HG03378 (cell line): ENCODE measurements around the gene LDLRAP1.
A peak's percentile ranks its signal among the peaks of the same experiment; 100 is the strongest.

Source experiments
- ATAC-seq: cut with Tn5 transposase; IDR thresholded peaks from one replicate; pipeline ENCODE4 v1.9.1; 2021; ENCODE audit warnings: mild to moderate bottlenecking, moderate library complexity; ENCODE audit not compliant: unreplicated experiment

Gene LDLRAP1

DNA sequence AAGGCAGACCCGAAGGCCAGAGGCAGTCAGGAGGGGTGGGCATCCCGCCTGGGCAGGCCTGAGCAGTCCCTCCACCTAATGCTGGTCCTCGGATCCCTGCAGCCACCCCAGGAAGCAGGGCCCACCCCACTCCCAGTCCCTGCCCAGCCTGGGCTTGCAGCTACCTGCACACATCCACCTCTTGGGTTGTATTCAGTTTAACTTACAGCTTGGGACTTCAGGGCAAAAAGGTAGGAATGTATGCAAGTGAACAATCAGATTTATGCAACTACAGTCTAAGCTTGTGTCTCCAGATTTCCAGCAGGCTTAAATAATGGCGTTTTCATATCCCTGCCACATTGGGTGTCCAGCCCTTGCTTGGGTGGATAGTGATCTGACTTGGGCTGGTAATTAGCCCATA, 17.4 kb downstream of the LDLRAP1 start:
- no peak for ATAC-seq

DNA sequence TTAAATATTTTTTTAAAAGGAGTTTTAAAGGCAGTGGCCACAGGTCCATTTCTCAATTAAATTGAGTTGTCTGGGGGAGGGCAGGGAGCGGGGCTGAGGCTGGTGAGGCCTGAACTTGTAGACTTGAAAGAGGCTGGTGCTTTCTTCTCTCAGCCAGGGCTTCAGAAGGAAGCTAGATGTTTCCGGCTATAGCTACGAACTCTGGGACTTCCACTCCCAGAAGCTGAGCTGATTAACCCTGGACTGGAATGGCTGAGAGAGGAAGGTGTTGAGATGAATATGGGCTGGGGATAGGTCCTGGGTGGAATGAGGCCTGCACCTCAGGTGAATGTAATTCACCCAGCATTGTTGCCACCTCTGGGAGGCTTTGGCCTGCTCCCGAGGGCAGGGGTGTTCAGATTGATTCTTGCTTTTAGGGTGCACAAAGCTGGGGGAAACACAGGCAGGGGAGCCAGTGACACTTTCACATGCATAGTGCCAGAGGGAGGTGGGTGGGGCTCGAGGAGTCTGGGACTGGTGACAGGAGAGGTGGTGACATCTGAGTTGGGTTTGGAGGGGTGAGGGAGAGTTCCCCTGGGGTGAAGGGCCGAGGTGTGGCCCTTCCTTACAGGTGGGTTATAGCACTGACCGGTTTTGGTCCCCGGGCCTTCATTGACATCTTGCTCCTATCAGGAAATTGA, 18.2 kb downstream of the LDLRAP1 start:
- no peak for ATAC-seq

DNA sequence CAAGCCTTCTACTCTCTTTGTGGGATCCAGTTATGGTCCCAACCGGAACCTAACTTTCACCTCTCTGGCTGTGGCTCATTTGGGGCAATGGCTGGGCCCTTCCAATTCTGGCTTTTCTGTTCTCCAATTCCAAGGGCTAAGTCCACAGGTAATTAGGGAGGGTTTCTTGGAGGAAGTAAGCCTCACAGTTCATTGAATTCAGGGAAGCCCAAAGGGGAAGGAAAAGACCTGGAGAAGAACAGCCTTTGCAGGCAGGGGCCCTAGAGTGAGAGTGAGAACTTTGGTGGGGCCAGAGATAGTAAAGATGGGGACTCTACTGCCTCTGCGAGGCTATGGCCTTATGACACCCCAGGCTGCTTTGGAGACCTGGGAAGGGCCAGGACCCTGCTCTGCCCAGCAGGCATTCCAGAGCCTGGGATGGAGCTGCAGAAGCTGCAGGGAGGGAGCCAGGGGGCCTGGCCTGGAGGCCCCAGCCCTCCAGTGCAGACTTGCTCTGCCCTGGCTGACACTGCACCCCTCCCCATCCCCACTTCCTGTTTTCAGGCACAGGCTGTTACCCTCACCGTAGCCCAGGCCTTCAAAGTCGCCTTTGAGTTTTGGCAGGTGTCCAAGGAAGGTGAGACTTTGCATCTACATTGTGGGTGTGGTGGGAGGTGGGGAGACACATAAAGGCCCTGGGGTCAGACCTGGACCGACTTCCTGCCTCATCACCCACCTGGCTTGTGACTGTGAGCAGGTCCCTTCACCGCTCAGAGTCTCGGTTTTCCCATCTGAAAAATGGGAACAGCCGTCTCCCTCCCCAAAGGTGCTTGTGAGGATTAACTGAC, 18.9 kb downstream of the LDLRAP1 start:
- peak; percentile 53 for ATAC-seq

DNA sequence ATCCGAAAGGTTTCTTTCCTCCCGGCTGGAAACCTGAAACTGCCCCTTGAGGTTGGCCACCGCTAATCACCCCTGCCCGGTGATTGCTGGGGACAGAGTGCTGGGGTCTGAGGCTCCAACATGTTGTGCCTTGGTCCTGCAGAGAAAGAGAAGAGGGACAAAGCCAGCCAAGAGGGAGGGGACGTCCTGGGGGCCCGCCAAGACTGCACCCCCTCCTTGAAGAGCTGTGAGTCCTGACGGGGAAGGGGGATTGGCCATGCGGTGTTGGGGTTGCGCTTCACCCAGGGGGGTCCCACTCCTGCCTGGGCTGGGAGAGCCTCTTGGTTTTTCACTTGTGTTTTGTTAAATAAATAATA, 19.5 kb downstream of the LDLRAP1 start:
- no peak for ATAC-seq

DNA sequence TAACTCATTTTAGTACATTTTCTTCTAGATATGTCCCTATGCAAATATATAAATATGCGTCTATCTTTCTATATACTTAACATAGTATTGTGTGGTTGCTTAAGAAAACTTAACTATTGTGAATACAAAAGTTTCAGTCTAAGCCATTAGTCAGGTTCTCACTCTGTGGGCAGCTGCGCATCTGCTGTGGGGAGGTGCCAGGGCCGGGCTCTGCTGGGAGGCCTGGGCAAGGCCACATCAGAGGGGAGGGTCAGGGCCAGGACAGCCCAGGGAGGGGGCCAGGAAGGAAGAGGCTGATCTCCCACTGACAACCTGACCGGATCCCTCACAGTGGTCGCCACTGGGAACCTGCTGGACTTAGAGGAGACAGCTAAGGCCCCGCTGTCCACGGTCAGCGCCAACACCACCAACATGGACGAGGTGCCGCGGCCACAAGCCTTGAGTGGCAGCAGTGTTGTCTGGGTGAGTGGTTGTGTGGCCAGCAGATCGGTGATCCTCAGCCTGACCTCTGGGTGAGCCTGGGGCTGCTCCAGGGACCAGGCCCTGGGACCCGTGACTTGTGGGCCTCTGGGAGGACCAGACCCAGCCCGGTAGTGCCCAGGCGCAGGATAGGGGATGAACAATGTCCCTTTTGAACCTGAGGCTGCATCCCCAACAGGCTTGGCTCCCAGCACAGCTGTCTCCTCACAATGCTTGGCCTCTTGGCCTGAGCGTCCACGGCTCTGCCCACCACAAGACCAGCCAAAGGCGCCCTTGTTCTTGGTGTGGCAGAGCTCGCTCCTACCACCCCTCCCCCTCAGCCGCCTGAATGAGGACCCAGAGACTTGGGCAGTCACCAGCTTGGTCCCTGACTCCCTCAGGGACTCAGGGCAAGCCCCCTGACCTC, 20.2 kb downstream of the LDLRAP1 start:
- no peak for ATAC-seq

DNA sequence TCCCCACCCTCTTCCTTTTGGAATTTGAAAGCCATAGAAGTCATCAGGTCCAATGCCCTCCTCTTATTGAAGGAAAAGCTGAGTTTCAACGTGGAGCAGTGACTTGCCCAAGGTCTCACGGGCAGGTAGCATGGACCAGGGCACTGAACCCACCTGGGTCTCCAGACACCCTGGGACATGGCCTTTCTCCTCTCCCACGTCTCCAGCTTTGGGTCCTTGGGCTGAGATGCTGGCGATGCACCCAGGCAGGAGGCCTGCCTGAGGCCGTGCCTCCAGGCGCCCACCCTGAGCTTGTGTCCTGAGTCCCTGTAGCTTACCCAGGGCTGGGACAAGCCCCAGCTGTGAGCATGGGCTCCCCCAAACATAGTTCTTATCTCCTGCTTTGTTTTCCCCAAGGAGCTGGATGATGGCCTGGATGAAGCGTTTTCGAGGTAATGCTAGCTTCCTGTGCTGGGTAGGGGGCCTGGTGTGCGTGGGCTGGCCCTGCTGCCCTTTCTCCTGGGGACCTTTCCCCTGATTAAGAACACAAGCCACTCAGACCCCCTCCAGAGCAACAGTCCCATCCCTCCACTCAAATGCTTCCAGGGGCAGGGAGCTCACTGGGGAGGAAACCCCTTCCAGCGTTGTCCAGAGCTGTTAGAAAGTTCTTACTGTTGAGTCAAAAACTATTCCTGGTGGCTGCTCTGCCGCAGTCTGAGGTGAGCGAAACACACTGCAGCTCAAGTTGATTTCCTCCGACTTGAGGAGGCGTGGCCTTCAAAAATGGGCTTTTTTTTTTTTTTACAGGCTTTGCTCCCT, 21.6 kb downstream of the LDLRAP1 start:
- no peak for ATAC-seq

DNA sequence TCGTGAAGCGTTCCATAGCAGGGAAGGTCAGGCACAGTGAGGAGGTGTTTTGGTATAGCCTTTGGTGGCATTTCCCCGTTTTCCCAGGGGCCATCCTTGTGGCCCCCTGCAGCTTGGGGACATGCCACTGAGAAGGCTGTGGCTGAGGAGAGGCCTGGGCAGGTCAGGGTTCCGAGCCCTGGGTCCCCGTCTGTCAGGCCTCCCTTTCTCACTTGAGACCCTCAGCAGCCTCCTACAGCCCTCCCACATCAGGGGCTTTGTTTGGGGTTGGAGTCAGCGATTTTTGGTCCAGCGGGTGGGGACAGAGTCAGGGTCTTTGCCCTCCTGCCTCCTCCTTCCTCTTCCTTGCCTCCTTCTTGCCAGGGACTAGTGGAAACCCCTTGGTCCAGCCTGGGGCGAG, 22.2 kb downstream of the LDLRAP1 start:
- no peak for ATAC-seq

DNA sequence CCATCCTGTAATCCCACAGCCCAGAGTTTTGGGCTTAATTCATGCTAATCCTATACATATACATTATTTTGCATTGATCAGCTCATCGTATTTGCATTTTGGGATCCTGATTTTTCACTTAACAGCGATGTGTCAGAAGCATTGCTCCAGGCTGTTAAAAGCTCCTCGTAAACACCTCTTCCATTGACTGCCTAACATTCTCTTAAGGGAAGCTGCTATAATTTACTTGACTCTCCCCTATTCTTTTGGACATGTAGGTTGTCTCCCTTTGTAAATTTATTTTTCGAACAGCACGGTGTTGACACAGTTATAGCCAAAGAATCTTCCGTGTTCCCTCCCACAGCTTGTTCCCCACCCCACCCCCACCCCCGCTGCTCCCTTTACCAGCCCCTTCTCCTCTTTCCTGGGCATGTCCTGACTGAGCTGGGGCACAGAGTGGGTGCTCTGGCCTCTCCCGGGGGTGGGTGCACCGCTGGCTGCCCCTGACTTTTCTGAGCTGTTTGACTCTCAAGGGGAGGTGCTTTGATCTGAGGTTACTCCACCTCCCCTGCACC, 22.8 kb downstream of the LDLRAP1 start:
- no peak for ATAC-seq

DNA sequence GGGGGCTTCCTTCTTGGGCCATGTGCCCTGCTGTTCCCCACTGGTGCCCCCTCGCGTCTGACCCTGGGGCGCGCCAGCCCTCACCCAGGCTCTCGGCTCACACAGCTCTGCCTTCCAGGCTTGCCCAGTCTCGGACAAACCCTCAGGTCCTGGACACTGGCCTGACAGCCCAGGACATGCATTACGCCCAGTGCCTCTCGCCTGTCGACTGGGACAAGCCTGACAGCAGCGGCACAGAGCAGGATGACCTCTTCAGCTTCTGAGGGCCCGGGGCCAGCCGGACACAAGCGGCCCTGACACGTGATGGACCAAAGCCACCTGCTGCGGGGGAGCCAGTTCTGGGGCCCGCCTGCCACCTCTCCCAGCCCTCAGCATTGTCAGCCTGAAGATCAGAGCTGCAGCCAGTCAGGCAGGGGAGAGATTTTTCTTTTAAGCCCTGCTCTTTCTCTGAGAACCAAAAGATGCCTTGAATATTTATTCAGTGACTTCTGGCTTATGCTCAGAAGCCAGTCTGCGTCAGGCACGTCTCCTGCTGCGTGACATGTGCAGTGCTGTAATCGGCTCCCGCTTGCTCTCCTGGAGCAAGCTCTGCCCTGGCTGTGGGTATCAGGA, 23.4 kb downstream of the LDLRAP1 start:
- no peak for ATAC-seq

DNA sequence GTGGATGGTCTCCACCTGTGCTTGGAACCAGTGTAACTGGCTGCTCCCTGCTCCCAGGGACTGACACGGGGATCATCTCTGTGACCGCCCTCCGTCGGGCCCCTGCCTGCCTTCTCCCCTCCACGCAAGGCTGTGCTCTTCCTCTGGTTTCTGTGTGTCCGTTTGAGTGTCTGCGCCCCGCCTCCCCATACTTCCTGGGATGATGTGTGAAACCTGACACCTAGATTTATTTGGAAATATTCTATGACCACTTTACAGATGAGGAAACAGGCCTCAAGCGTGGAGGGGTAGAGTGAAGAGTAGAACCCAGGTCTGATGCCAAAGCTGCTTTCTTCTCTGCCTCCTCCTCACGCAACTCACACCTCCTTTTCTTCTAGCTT, 24.3 kb downstream of the LDLRAP1 start:
- ATAC-seq = no peak

DNA sequence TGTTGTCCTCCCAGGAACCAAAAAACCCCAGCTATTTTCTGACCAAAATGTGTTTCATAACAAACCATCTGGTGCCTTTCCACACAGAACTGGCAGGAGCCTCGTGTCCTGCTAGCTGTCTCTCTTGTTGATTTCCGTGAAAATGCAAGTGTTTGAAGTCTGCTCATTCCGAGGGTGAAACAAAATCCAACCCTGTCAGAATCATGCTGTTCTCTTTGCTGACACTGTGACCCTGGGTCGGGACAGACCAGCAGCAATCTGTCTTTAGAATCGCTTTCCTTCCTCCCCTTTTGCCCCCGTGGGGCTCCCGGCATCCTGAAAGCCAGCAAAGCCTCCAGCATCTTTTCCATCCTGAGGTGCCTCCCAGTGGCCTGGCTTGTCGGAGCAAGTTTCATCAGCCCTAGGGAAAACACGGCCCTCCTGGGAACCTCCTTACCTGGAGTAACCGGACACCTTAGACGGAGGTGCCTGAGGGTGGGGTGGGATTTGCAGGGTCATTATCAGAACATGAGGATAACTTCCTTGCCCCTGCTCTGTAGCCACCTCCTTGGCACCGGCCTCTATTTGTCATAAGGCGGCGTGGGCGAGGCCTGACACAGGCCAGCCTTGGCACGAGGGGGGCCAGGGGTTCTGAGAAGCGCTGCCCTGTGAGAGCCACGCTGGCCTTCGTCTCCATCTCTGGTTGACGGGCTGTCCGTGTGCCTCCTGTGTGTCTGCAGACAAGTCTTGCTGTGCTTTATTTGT, 24.9 kb downstream of the LDLRAP1 start:
- ATAC-seq = no peak

DNA sequence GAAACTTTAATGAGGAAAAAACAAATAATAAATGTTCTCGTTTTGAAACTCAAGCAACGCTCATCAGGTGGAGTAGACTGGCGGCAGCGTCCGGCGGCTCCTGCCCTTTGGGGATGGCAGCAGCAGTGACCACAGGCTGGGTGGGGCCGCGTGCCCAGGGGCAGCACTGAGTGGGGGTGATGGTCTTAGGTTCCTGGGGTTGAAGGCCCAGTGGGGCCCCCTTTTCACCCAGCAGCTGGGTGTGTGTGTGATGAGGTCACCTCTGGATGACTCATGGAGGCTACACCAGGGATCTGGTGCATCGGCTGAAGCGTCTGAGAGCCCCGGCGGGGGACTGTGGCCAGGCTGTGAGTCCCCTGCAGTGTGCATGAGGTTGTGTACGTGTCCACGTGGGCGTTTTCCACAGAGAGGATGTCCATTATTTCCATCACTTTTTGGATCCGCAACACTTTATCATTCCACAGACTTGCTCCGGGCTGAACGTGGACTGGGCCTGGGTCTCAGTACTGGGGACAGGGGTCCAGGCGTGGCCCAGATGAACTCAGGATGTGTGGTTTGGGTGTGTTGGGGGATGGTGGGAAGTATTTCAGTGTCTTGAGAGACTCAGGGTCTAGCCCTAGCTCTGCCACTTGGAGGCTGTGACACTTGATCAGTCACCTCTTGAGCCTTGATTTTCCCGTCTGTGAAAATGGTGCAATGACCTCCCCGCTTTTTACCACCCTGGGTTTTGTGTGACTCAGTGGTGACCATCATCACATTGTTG, 25.6 kb downstream of the LDLRAP1 start:
- ATAC-seq = no peak

DNA sequence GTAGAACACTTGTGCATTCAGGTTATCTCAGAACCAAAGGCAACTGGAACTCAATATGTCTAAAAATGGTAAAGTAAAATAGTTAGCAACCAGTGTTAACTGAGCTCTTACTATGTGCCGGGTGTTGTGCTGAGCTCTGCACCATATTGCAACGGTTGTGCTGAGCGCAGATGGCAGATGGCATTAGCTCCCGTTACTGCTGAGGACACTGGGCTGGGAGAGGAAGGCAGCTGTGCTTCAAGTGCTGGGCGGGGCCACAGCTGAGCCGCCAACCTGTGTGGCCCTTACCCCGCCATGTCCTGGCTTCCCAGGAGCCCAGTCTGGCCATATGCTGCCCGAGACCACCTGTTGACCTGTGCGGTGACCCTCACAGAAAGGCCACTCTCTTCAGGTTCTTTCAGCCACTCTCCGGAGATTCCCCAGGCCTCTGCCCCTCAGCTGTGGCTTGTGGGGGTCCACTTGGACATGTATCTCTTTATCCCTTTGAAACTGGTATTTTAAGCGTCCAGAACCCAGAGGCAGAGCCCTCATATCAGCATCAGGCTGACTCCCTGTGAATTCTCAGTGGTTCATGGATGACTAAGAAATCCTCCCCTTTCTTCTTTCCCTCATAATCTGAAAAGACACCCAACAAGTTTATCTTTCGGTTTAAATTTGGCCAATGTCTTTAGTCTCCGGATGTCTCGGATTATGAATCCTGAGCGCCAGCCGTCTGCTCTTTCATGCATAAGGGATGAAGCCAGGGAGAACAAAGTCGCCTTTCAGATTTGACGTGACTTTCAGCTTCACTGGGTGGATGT, 26.4 kb downstream of the LDLRAP1 start:
- no peak for ATAC-seq

DNA sequence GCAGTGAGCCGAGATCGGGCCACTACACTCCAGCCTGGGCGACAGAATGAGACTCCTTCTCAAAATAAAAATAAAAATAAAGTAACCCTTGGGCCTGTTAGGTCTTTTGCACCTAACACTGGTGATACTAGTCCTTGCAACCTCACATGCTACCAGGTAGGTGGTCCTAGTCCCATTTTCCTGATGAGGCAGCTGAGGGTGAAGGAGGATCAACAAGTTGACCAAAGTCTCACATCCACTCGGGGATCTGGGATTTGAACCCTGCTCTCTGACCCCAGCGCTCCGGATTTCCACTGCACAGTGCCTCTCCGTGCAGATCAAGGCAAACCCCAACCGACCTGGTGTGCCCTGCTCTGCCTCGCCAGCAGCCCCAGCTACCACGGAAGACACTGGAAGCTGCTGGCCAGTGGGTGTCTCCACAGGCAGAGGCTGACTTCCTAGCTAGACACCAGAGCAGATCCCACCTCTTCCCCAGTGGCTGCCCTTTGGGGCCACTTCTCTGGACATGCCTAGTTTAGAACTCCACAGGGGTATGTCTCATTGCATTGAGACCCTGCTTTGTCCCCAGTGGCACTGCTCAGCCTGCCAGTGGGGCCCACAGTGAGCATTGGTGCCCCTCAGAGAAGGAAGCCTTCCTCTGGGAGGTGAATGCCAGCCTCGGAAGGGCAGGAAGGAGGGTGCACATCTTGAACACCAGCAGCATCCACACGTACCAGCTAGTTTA, 27.6 kb downstream of the LDLRAP1 start:
- no peak for ATAC-seq

DNA sequence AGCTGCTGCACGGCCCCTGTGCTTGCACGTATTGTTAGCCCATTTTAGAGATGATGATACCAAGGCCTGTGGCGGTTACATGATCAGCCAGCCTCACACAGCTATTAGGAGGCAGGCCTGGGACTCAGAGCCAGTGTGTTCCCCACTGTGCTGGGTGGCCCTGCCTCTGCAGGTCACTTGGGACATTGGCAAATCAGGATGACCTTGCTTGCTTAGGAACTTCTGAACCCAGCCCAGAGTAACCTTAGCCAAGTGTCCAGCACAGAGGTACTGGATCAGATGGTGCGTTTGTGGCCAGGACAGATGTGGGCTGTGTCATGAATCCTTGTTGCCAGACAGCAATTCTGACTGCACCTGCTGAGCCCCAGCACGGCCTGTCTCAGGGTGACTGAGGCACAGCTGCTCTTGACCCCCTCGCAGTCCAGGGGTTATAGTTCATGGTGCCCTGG, 28.1 kb downstream of the LDLRAP1 start:
- ATAC-seq = no peak

DNA sequence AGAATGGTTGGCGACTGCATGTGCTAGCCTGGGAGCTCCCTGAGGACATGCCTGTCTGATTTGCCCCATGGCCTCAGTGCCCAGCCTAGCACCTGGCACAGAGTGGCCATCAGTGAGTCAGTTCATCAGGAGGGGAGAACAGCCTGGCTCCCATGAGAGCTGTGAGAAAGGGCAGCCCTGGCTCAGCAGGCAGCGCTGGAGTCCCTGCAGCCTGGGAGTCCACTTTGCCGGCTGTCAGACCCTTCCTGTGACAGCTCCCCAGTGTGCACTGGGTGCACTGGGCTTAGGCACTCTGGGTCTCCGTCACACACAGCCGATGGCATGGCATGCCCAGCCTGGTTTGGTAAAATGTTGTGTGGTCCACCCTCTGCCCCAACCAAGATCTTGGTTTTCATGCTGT, 28.7 kb downstream of the LDLRAP1 start:
- ATAC-seq = no peak
